GM18526 (cell line): Measurements from ENCODE around the gene OR2T4.

Source experiments
- POLR2A ChIP-seq: IDR thresholded peaks from 3 replicates; pipeline ENCODE4 v1.6.1; 2011; ENCODE audit not compliant: insufficient read length; ENCODE audit errors: extremely low read depth

The OR2T4 gene

GRCh38 chr1:248361121-248361715 lies at the start of gene OR2T4:
Gene OR2T4, plus strand, starts transcription at chr1:248361665. Its CDS starts 0 bp downstream, at chr1:248361665.
- TF ChIP-seq POLR2A = no peak

- TF ChIP-seq POLR2A = no peak
Measured at GRCh38 chr1:248316796-248317195, 44.7 kb upstream of the OR2T4 start.

- TF ChIP-seq POLR2A = no peak
Measured at GRCh38 chr1:248324468-248324867, 37.0 kb upstream of the OR2T4 start, which contains the start of gene OR2M7. Gene OR2M7, minus strand, starts transcription at chr1:248324568. Its CDS starts 0 bp downstream, at chr1:248324568.

GRCh38 chr1:248343451-248343850 lies 18.0 kb upstream of the OR2T4 start:
- no peak for TF ChIP-seq POLR2A

- TF ChIP-seq POLR2A = no peak
Measured at GRCh38 chr1:248348475-248348874, 13.0 kb upstream of the OR2T4 start, which contains the start of gene OR14C36. Gene OR14C36, plus strand, starts transcription at chr1:248348775. Its CDS starts 0 bp downstream, at chr1:248348775.

GRCh38 chr1:248359415-248359814 lies 2.0 kb upstream of the OR2T4 start:
- no peak for TF ChIP-seq POLR2A

GRCh38 chr1:248366609-248367008 lies 5.1 kb downstream of the OR2T4 start:
- TF ChIP-seq POLR2A = no peak

GRCh38 chr1:248372394-248372793 lies 10.9 kb downstream of the OR2T4 start:
- TF ChIP-seq POLR2A = no peak

GRCh38 chr1:248373761-248374160 lies 12.3 kb downstream of the OR2T4 start:
- no peak for TF ChIP-seq POLR2A

GRCh38 chr1:248375446-248375845 lies 14.0 kb downstream of the OR2T4 start, which contains the start of gene OR2T6:
Gene OR2T6, plus strand, starts transcription at chr1:248375746. Its CDS starts 11,863 bp downstream, at chr1:248387609.
- TF ChIP-seq POLR2A = no peak

- no peak for TF ChIP-seq POLR2A
Measured at GRCh38 chr1:248376916-248377315, 15.5 kb downstream of the OR2T4 start.

GRCh38 chr1:248380854-248381253 lies 19.4 kb downstream of the OR2T4 start:
- no peak for TF ChIP-seq POLR2A

- no peak for TF ChIP-seq POLR2A
Measured at GRCh38 chr1:248388426-248388825, 27.0 kb downstream of the OR2T4 start.

- no peak for TF ChIP-seq POLR2A
Measured at GRCh38 chr1:248393050-248393449, 31.6 kb downstream of the OR2T4 start.

GRCh38 chr1:248402748-248403147 lies 41.3 kb downstream of the OR2T4 start, which contains the start of gene OR2T1:
Gene OR2T1, plus strand, starts transcription at chr1:248403048. Its CDS starts 3,100 bp downstream, at chr1:248406148.
- no peak for TF ChIP-seq POLR2A

- no peak for TF ChIP-seq POLR2A
Measured at GRCh38 chr1:248404024-248404423, 42.6 kb downstream of the OR2T4 start.
